CD4-positive, CD25-positive, alpha-beta regulatory T cell (primary cell): Measurements from ENCODE around the gene SLC32A1. TPM values are rescaled to one million over a fixed set of nuclear protein-coding genes. Genes with fewer than 3 reads are reported as not detected.

ENCODE experiments used
- ATAC-seq, 2 donors: fragments of 150-1000 bp; cut with Tn5 transposase; one replicate each; pipeline ENCODE4 v1.10.0; 2021; ENCODE audit warnings: low read depth in 2 of 2, moderate number of reproducible peaks in 2 of 2, moderate library complexity in 1 of 2
- DNase-seq, 3 donors: peaks; one replicate each; pipeline versions ENCODE4 v3.0.0 to v3.0.0-alpha.2; 2012 to 2022; ENCODE audit warnings: mixed read lengths in 1 of 3
- H3K27ac ChIP-seq: one replicate; pipeline ENCODE4 v1.7.0; 2013; ENCODE audit warnings: mild to moderate bottlenecking, low read length; ENCODE audit not compliant: insufficient read depth, poor library complexity, severe bottlenecking
- H3K27me3 ChIP-seq: one replicate; pipeline ENCODE4 v1.7.0; 2013; ENCODE audit warnings: low read length; ENCODE audit not compliant: control insufficient read depth, insufficient read depth
- H3K36me3 ChIP-seq: one replicate; pipeline ENCODE4 v1.7.0; 2013; ENCODE audit warnings: mild to moderate bottlenecking, low read length, moderate library complexity; ENCODE audit not compliant: control insufficient read depth, insufficient read depth
- H3K4me1 ChIP-seq: 2 replicates; pipeline ENCODE4 v1.7.0; 2013; ENCODE audit warnings: mild to moderate bottlenecking, low read length; ENCODE audit not compliant: insufficient read depth, control insufficient read depth, poor library complexity, severe bottlenecking
- H3K4me3 ChIP-seq: one replicate; pipeline ENCODE4 v1.7.0; 2013; ENCODE audit warnings: low read depth, mild to moderate bottlenecking, low read length, moderate library complexity
- H3K9me3 ChIP-seq, 2 experiments: 1 replicate in 1 of 2; 2 replicates in 1 of 2; pipeline ENCODE4 v1.7.0; 2013; ENCODE audit warnings: low read length in 2 of 2, mild to moderate bottlenecking in 1 of 2, moderate library complexity in 1 of 2; ENCODE audit not compliant: control insufficient read depth in 2 of 2
- H3K27ac Mint-ChIP-seq, 3 donors: one replicate each; pipeline ENCODE4 v1.8.0; 2020 to 2022; ENCODE audit warnings: mild to moderate bottlenecking in 3 of 3, mixed read lengths in 3 of 3, moderate library complexity in 2 of 3
- H3K27me3 Mint-ChIP-seq: one replicate; pipeline ENCODE4 v1.8.0; 2022; ENCODE audit warnings: mild to moderate bottlenecking, mixed read lengths
- H3K36me3 Mint-ChIP-seq: one replicate; pipeline ENCODE4 v1.8.0; 2020; ENCODE audit warnings: mixed read lengths
- H3K4me1 Mint-ChIP-seq, 4 donors: one replicate each; pipeline ENCODE4 v1.8.0; 2020 to 2022; ENCODE audit warnings: mixed read lengths in 4 of 4, mild to moderate bottlenecking in 1 of 4
- H3K4me3 Mint-ChIP-seq, 4 donors: one replicate each; pipeline ENCODE4 v1.8.0; 2020 to 2022; ENCODE audit warnings: mild to moderate bottlenecking in 4 of 4, mixed read lengths in 4 of 4, moderate library complexity in 3 of 4
- H3K9me3 Mint-ChIP-seq, 7 donors: one replicate each; pipeline ENCODE4 v1.8.0; 2020 to 2022; ENCODE audit warnings: mixed read lengths in 7 of 7, mild to moderate bottlenecking in 3 of 7, moderate library complexity in 2 of 7
- polyA plus RNA-seq, 4 donors: library from polyadenylated mRNA; unstranded; fragments of 300-500 nt; fragmentation: Illumina TruSeq; gene quantifications; one replicate each; pipeline ENCODE4 v1.2.3, GENCODE V29; 2021
- total RNA-seq: library from RNA; stranded (reverse); gene quantifications from one replicate; pipeline ENCODE4 v1.2.3, GENCODE V29; 2022

Gene SLC32A1
- total and polyA plus RNA-seq, 5 donors from 2014 or later = not detected

DNA sequence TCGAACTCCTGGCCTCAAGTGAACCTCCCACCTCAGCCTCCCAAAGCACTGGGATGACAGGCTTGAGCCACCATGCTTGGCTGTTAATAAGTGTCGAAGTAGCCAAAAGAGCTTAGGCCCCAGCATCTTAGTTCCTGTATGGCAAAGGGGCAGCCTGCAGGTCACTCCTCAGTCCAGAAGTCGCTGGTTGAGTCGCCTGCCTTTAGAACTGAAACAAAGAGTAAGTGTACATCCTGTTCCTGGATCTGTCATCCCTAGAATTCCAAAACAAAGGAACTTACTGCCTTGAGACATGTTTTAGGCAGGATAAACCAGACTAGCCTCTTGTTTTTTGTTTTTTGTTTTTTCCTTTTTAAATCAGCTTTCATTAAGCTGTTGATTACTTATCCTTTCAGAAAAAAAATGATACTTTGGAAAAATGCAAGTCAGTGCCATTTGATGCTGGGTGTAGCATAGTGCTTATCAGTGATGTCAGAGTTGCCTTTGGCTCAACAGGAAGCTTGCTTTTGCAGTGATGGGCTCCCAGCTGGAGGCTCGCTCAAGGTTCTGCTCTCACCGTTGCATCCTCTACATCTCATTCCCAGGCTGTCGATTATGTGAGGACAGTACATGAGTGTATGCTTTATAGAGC, 33.0 kb downstream of the SLC32A1 start:
- Mint-ChIP-seq H3K27me3 (no peaks in the 10 kb centered on the region), H3K27ac (no peak overlapping the region), H3K4me3 (no peak overlapping the region), H3K4me1 (peaks cover 0 to 4% (median 2%) of the 10 kb centered on the region in 4 donors), H3K9me3 (no peaks in the 10 kb centered on the region), H3K36me3 (peaks cover 51% of the 10 kb centered on the region)
- Histone ChIP-seq H3K27me3 (no peaks in the 10 kb centered on the region), H3K36me3 (peaks cover 90% of the 10 kb centered on the region), H3K4me1 (no peaks in the 10 kb centered on the region), H3K27ac (no peak overlapping the region), H3K9me3 (no peaks in the 10 kb centered on the region), H3K4me3 (no peak overlapping the region)
- ATAC-seq (no peak), DNase-seq (no peak)

GRCh38 chr20:38759106-38759505, 34.8 kb downstream of the SLC32A1 start:
- H3K27ac Mint-ChIP-seq = no peak overlapping the region
- peaks cover 60% of the 10 kb centered on the region for H3K36me3 Mint-ChIP-seq
- Histone ChIP-seq H3K36me3 (peaks cover 92% of the 10 kb centered on the region), H3K27me3 (no peaks in the 10 kb centered on the region), H3K4me1 (no peaks in the 10 kb centered on the region), H3K4me3 (no peak overlapping the region), H3K27ac (no peak overlapping the region), H3K9me3 (no peaks in the 10 kb centered on the region)
- H3K9me3 Mint-ChIP-seq = no peaks in the 10 kb centered on the region
- DNase-seq (no peak), ATAC-seq (no peak)
- peaks cover 0 to 6% (median under 1%) of the 10 kb centered on the region in 4 donors for H3K4me1 Mint-ChIP-seq
- no peak overlapping the region for H3K4me3 Mint-ChIP-seq
- H3K27me3 Mint-ChIP-seq = no peaks in the 10 kb centered on the region

GRCh38 chr20:38760978-38761377, 36.7 kb downstream of the SLC32A1 start:
- H3K4me3 ChIP-seq = no peak overlapping the region
- Mint-ChIP-seq H3K27ac (peak overlapping the region in 1 of 3 donors; percentile 74), H3K4me3 (no peak overlapping the region), H3K27me3 (no peaks in the 10 kb centered on the region), H3K36me3 (peaks cover 62% of the 10 kb centered on the region), H3K4me1 (peaks cover 0 to 4% (median 0%) of the 10 kb centered on the region in 4 donors), H3K9me3 (no peaks in the 10 kb centered on the region)
- DNase-seq = no peak
- no peak for ATAC-seq
- H3K36me3 ChIP-seq = peaks cover 93% of the 10 kb centered on the region
- no peaks in the 10 kb centered on the region for H3K4me1 ChIP-seq
- no peaks in the 10 kb centered on the region for H3K9me3 ChIP-seq
- no peaks in the 10 kb centered on the region for H3K27me3 ChIP-seq
- no peak overlapping the region for H3K27ac ChIP-seq

GRCh38 chr20:38762174-38762573, 37.9 kb downstream of the SLC32A1 start:
- ATAC-seq = no peak
- peaks cover 91% of the 10 kb centered on the region for H3K36me3 ChIP-seq
- no peak overlapping the region for H3K4me3 ChIP-seq
- Mint-ChIP-seq H3K9me3 (no peaks in the 10 kb centered on the region), H3K27me3 (no peaks in the 10 kb centered on the region), H3K36me3 (peaks cover 61% of the 10 kb centered on the region), H3K4me1 (peaks cover 0 to 7% (median 0%) of the 10 kb centered on the region in 4 donors), H3K27ac (peak overlapping the region in 2 of 3 donors; percentile 26 to 59), H3K4me3 (no peak overlapping the region)
- H3K27me3 ChIP-seq = no peaks in the 10 kb centered on the region
- no peaks in the 10 kb centered on the region for H3K9me3 ChIP-seq
- DNase-seq = no peak
- no peaks in the 10 kb centered on the region for H3K4me1 ChIP-seq
- H3K27ac ChIP-seq = no peak overlapping the region

DNA sequence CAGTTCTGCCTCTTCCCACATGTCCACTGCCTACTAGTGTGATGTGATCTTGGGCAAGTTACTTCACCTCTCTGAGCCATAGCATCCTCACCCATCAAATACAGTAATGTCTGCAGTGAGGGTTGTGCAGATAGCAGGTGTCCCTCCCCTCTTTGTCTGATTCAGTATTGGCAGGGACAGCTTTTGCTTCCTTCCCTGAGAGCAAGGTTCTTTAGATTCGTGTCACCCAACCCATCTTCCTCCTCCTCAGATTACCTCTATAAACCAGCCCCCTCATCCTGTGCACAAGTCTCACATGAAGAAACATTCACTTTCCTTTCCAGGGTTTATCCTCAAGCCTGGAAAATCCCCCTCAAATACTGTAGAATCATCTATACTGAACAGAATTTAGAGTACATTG, 39.3 kb downstream of the SLC32A1 start:
- Mint-ChIP-seq H3K4me1 (peaks cover 0 to 7% (median 0%) of the 10 kb centered on the region in 4 donors), H3K4me3 (no peak overlapping the region), H3K27ac (no peak overlapping the region), H3K36me3 (peaks cover 66% of the 10 kb centered on the region), H3K27me3 (no peaks in the 10 kb centered on the region), H3K9me3 (no peaks in the 10 kb centered on the region)
- Histone ChIP-seq H3K27ac (no peak overlapping the region), H3K27me3 (no peaks in the 10 kb centered on the region), H3K9me3 (no peaks in the 10 kb centered on the region), H3K4me1 (no peaks in the 10 kb centered on the region), H3K4me3 (no peak overlapping the region), H3K36me3 (peaks cover 94% of the 10 kb centered on the region)
- ATAC-seq (no peak), DNase-seq (no peak)

DNA sequence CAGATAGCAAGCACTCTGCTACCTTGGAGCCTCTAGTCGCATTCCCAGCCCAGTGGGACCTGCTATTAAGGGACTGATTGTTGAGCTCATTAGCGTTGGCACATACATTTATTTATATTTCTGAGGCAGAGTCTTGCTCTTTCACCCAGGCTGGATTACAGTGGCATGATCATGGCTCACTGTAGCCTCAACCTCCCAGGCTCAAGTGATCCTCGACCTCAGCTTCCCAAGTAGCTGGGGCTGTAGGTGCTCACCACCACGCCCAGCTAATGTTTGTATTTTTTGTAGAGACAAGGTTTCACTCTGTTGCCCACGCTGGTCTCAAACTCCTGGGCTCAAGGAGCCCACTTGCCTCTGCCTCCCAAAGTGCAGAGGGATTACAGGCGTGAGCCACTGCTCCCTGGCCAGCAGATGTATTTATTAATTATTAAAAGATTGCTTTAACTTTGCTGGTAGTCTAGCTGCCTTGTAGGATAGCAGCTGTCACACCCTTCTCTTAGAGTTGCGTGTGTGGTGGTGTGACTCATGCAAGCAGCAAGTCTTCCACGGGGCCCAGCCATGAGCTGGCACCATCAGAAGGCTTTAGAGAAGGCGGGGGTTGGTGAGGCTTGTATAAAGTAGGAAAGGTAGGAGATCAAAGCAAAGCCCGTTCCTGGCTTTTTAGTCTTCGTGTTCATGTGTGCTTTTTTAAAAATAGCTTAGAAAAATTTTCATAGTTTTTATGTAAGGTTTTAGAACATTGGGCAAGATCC, 40.5 kb downstream of the SLC32A1 start:
- Mint-ChIP-seq H3K4me1 (peaks cover 0 to 7% (median 0%) of the 10 kb centered on the region in 4 donors), H3K9me3 (no peaks in the 10 kb centered on the region), H3K27ac (peak overlapping the region in 1 of 3 donors; percentile 52), H3K4me3 (no peak overlapping the region), H3K27me3 (no peaks in the 10 kb centered on the region), H3K36me3 (peaks cover 72% of the 10 kb centered on the region)
- no peaks in the 10 kb centered on the region for H3K9me3 ChIP-seq
- peaks cover 89% of the 10 kb centered on the region for H3K36me3 ChIP-seq
- H3K4me1 ChIP-seq = no peaks in the 10 kb centered on the region
- DNase-seq (peak in 1 of 3 donors; percentile 60), ATAC-seq (peak; percentile 58 to 69)
- H3K27me3 ChIP-seq = no peaks in the 10 kb centered on the region
- H3K27ac ChIP-seq = no peak overlapping the region
- no peak overlapping the region for H3K4me3 ChIP-seq

- Histone ChIP-seq H3K9me3 (no peaks in the 10 kb centered on the region), H3K4me3 (no peak overlapping the region), H3K27me3 (no peaks in the 10 kb centered on the region), H3K36me3 (peaks cover 78% of the 10 kb centered on the region), H3K4me1 (no peaks in the 10 kb centered on the region), H3K27ac (no peak overlapping the region)
- Mint-ChIP-seq H3K4me1 (peaks cover 0 to 8% (median 0%) of the 10 kb centered on the region in 4 donors), H3K27ac (peak overlapping the region in 1 of 3 donors; percentile 26), H3K36me3 (peaks cover 63% of the 10 kb centered on the region), H3K9me3 (no peaks in the 10 kb centered on the region), H3K27me3 (no peaks in the 10 kb centered on the region), H3K4me3 (no peak overlapping the region)
- DNase-seq (no peak), ATAC-seq (no peak)
Measured at GRCh38 chr20:38766071-38766470, 41.8 kb downstream of the SLC32A1 start.
